DMS114 treated with DMSO at 0.1 percent for 48 hours (cell line): ENCODE results near the gene PPP1R13L.
"Not testable (repeated sequence)": the region's sequence is repeated elsewhere in the genome, so short reads cannot be mapped to it uniquely, and the experiment has no call there.

Source experiments
- DNase-seq: peaks from one replicate; lab custom pipeline; 2025; ENCODE audit not compliant: unreplicated experiment; lab: John Stamatoyannopoulos, UW

The PPP1R13L gene

GRCh38 chr19:45347570-45348366 lies 57.1 kb downstream of the PPP1R13L start:
- no peak for DNase-seq

DNA sequence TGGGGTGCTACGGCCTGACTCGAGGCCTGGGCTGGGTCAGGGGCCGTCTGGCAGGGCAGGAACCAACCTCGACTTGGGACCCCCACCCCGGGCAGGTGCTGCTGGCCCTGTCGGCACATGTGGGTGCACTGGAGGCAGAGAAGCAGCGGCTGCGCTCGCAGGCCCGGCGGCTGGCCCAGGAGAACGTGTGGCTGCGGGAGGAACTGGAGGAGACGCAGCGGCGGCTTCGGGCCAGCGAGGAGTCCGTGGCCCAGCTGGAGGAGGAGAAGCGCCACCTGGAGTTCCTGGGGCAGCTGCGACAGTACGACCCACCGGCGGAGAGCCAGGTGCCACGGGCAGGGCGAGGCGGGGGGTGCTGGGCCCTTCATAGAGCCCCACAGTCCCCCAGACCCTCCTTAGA lies 58.4 kb downstream of the PPP1R13L start:
- no peak for DNase-seq

GRCh38 chr19:45345506-45345860 lies 59.4 kb downstream of the PPP1R13L start:
- DNase-seq: no peak

GRCh38 chr19:45344621-45345505 lies 60.0 kb downstream of the PPP1R13L start:
- no peak for DNase-seq

DNA sequence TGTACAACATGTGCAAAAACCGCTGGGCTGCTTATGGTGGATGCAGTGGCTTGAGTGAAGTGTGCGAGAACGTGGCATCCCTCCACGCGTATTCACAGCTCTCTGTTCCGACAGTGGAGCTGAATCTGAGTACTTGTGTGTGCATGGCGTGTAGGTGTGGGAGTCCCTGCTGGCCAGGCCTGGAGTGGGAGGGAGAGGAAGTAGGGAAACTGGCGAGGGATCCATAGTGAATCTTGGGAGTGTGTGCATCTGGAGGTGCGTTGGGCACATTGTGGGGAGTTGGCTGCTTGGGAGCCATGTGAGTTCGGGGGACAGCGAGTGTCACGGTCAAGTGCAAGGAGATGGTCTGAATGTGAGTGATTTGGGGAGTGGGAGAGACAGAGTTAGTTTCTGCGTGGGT lies 62.0 kb downstream of the PPP1R13L start:
- no peak for DNase-seq

- no peak for DNase-seq
Observed at GRCh38 chr19:45340899-45341453, 63.9 kb downstream of the PPP1R13L start.

GRCh38 chr19:45340232-45340898 lies 64.5 kb downstream of the PPP1R13L start, which contains the start of gene KLC3:
TSS of gene KLC3 (plus strand) at chr19:45340750. CDS start at chr19:45345542, 4,792 bp downstream.
- DNase-seq: no peak

GRCh38 chr19:45339629-45340028 lies 65.2 kb downstream of the PPP1R13L start:
- DNase-seq: no peak

GRCh38 chr19:45336696-45337251 lies 68.1 kb downstream of the PPP1R13L start:
- no peak for DNase-seq

DNA sequence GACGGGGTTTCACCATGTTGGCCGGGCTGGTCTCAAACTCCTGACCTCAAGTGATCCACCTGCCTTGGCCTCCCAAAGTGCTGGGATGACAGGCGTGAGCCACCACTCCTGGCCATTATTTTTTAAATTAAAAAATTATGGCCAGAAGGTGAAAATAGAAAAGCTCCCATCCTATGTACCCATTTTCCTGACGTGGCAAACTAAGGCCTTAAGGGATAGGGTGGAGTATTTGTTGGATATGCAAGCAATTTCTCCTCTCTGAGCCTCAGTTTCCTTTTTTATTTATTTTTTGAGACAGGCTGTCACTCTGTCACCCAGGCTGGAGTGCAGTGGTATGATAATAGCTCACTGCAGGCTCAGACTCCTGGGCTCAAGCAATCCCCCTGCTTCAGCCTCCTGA lies 70.0 kb downstream of the PPP1R13L start:
- DNase-seq: not testable (repeated sequence)

DNA sequence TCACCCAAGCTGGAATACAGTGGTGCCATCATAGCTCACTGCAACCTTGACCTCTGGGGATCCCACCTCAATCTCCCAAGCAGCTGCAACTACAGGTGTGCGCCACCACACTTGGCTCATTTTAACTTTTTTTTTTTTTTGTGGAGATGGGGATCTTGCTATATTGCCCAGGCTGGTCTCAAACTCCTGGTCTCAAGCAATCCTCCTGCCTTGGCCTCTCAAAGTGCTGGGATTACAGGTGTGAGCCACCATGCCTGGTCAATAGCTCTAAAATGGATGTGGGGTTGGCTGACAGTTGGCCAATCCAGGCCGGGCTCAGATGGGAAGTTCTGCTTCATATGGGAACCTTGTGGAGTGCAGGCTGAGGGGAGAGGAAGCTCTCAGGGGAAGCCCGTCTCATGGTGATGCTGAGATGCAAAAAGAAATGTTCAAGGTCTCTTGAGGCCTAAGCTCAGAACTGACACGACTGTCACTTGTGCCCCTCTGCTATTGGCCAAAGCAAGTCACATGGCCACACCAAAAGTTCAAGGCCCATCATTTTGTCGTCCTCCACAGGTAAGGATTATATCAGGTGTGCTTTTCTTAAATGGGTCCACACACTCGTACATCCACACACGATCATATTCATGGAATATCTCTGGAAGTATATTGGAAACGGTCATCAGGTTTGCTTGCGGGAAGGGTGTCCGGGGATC lies 71.1 kb downstream of the PPP1R13L start:
- DNase-seq: no peak

DNA sequence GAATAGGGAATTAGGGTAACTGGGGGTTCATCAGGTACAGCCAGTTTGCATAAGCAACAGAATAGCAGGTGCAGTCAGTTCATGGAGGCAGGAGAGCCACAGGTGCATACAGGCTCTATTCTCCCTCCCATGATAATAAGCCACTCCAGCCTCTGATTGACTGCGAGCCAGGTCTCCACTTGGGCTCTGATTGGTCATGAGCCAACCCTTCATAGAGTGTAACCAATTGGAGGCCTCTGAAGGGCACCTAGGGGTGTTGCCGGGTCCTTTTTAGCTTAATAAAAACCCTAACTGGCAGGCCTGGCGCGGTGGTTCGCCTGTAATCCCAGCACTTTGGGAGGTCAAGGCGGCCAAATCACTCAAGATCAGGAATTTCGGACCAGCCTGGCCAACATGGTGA lies 73.5 kb downstream of the PPP1R13L start:
- no peak for DNase-seq
